ENCODE results near the gene TENM4. TPM values are rescaled to one million over a fixed set of nuclear protein-coding genes. Genes with fewer than 3 reads are reported as not detected.

TENM4 gene
- polyA plus RNA-seq, 2 of the 4 experiments (the other 2 are of a cell fraction), result 0.06 to 0.31 TPM

DNA sequence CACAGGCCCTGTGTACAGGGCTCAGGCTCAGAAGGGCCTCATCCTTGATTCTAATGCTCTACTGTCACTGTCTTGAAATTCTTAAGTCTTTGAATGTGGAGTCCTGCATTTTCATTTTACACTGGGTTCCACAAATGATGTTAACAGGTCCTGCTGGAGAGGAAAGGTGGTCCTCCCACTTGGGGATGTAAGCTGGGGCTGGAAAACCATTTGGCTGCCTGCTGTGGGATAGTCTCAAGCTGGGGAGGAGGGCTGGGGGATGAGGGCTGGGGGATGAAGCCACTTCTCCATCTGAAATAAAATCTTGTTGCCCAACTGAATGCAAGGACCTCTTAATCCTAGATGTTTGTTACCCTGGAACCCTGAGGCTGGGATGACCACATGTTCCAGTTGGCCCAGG, 423.0 kb downstream of the TENM4 start:
- CTCF ChIA-PET, result interaction anchor here (1.0 to 1.2 kb wide), 2 partner anchors 10 to 101 kb away, joined by 3 to 4 read pairs; no protein-coding TSS in a partner anchor
- no peak for DNase-seq (ENCODE audit: low read depth in 1 of 2, low spot score in 1 of 2)
- no peak for ATAC-seq
- H3K4me3 ChIP-seq, result no peak overlapping the region
- POLR2A ChIA-PET, result no interaction called here
- H3K9me3 ChIP-seq, result no peaks in the 10 kb centered on the region
- TF ChIP-seq HEYL (CRISPR knock-in tag; IDR thresholded peaks at IDR 0.05) (no peak), EHF (CRISPR knock-in tag; IDR thresholded peaks at IDR 0.05) (no peak), ZC3H11A (IDR thresholded peaks at IDR 0.05) (no peak), SMC3 (IDR thresholded peaks at IDR 0.05) (no peak), MAFK (IDR thresholded peaks at IDR 0.05; ENCODE audit: partially characterized antibody) (no peak), ZNF302 (CRISPR knock-in tag; IDR thresholded peaks at IDR 0.05) (no peak), FOSB (CRISPR knock-in tag; IDR thresholded peaks at IDR 0.05) (no peak), FOSL2 (IDR thresholded peaks at IDR 0.05) (no peak), FOSL2 (CRISPR knock-in tag; IDR thresholded peaks at IDR 0.05) (no peak), EHMT2 (IDR thresholded peaks at IDR 0.05; ENCODE audit: low read depth) (no peak), ESRRA (IDR thresholded peaks at IDR 0.05; ENCODE audit: borderline replicate concordance, low read length) (no peak), NR3C1 (IDR thresholded peaks at IDR 0.05) (no peak)
- TF ChIP-seq, protein P1, sequence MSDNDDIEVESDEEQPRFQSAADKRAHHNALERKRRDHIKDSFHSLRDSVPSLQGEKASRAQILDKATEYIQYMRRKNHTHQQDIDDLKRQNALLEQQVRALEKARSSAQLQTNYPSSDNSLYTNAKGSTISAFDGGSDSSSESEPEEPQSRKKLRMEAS (IDR thresholded peaks at IDR 0.05), result no peak
- TF ChIP-seq, protein P2, sequence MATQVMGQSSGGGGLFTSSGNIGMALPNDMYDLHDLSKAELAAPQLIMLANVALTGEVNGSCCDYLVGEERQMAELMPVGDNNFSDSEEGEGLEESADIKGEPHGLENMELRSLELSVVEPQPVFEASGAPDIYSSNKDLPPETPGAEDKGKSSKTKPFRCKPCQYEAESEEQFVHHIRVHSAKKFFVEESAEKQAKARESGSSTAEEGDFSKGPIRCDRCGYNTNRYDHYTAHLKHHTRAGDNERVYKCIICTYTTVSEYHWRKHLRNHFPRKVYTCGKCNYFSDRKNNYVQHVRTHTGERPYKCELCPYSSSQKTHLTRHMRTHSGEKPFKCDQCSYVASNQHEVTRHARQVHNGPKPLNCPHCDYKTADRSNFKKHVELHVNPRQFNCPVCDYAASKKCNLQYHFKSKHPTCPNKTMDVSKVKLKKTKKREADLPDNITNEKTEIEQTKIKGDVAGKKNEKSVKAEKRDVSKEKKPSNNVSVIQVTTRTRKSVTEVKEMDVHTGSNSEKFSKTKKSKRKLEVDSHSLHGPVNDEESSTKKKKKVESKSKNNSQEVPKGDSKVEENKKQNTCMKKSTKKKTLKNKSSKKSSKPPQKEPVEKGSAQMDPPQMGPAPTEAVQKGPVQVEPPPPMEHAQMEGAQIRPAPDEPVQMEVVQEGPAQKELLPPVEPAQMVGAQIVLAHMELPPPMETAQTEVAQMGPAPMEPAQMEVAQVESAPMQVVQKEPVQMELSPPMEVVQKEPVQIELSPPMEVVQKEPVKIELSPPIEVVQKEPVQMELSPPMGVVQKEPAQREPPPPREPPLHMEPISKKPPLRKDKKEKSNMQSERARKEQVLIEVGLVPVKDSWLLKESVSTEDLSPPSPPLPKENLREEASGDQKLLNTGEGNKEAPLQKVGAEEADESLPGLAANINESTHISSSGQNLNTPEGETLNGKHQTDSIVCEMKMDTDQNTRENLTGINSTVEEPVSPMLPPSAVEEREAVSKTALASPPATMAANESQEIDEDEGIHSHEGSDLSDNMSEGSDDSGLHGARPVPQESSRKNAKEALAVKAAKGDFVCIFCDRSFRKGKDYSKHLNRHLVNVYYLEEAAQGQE (IDR thresholded peaks at IDR 0.05), result no peak
- TF ChIP-seq, protein P3, sequence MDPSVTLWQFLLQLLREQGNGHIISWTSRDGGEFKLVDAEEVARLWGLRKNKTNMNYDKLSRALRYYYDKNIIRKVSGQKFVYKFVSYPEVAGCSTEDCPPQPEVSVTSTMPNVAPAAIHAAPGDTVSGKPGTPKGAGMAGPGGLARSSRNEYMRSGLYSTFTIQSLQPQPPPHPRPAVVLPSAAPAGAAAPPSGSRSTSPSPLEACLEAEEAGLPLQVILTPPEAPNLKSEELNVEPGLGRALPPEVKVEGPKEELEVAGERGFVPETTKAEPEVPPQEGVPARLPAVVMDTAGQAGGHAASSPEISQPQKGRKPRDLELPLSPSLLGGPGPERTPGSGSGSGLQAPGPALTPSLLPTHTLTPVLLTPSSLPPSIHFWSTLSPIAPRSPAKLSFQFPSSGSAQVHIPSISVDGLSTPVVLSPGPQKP (IDR thresholded peaks at IDR 0.05; ENCODE audit: low read depth, low read length), result no peak
- no peak overlapping the region for H3K4me2 ChIP-seq
- no peaks in the 10 kb centered on the region for H3K4me1 ChIP-seq
- FAIRE-seq, result no peak
- no peak overlapping the region for H3K27ac ChIP-seq

DNA sequence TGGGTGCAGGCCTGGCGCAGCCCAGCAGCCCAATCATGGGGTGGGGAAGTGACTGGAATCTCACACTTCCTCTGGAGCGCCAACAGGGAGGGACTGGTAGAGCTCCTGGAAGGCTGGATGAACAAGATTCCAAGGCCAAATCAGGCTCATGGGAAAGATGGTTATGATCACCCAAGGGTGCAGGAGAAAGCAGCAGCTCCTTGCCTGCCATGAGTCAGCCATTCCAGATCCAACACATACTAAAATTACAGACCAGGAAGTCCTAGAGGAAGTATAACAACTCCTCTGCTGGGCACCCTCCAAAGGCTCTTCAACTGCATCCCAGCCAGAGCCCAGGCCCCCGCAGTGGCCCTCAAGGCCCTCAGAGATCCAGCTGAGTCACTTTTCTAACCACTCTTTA, 427.3 kb downstream of the TENM4 start:
- DNase-seq (ENCODE audit: low read depth in 1 of 2, low spot score in 1 of 2) (peak in 1 of 2 experiments; percentile 1), FAIRE-seq (no peak), ATAC-seq (no peak)
- H3K9me3 ChIP-seq, result 0 out of 3 replicates have a peak, but pooled peaks cover 4% of the 10 kb centered on the region
- 85% methylated on average over 3 of the region's 3 CpGs for WGBS (ENCODE audit: missing lambda C conversion rate)
- ChIA-PET CTCF (no interaction called here), POLR2A (no interaction called here)
- TF ChIP-seq TFCP2L1 (CRISPR knock-in tag; IDR thresholded peaks at IDR 0.05), result no peak
- no peaks in the 10 kb centered on the region for H3K4me1 ChIP-seq
- H3K4me2 ChIP-seq, result no peak overlapping the region
- H3K4me3 ChIP-seq, result no peak overlapping the region
- H3K27ac ChIP-seq, result no peak overlapping the region

DNA sequence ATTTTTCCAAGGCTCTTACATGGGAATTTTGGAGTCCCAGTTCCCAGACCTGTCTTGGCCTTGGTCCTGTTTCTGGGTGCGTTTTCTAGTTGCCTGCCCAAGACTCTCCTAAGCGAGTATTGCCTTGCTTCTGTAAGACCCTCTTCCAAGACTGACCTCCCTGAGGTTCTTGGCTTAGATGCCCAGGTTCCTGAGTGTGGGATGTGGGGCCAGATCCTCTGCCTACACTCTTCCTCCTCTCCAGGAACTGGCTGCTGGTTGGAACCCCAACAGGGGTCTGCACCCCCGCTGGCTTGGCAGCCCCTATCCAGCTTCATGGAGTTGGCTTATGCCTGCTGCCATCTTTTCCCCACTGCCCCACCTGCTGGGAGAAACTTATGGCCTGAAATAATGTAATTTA, 429.5 kb downstream of the TENM4 start:
- POLR2A ChIA-PET, result no interaction called here
- 12% methylated on average over 3 of the region's 3 CpGs for WGBS (ENCODE audit: missing lambda C conversion rate)
- CTCF ChIA-PET, result no interaction called here
- DNase-seq (ENCODE audit: low read depth in 1 of 2, low spot score in 1 of 2), result no peak
- no peak for FAIRE-seq
- no peak overlapping the region for H3K4me2 ChIP-seq
- no peak overlapping the region for H3K4me3 ChIP-seq
- H3K9me3 ChIP-seq, result 0 out of 3 replicates have a peak, but pooled peaks cover 4% of the 10 kb centered on the region
- H3K27ac ChIP-seq, result no peak overlapping the region
- no peak for TF ChIP-seq CHD4 (IDR thresholded peaks at IDR 0.05; ENCODE audit: borderline replicate concordance)
- no peak for TF ChIP-seq SREBF2 (IDR thresholded peaks at IDR 0.05)
- TF ChIP-seq KDM1A (IDR thresholded peaks at IDR 0.05; ENCODE audit: low read depth), result no peak
- TF ChIP-seq, protein P4, sequence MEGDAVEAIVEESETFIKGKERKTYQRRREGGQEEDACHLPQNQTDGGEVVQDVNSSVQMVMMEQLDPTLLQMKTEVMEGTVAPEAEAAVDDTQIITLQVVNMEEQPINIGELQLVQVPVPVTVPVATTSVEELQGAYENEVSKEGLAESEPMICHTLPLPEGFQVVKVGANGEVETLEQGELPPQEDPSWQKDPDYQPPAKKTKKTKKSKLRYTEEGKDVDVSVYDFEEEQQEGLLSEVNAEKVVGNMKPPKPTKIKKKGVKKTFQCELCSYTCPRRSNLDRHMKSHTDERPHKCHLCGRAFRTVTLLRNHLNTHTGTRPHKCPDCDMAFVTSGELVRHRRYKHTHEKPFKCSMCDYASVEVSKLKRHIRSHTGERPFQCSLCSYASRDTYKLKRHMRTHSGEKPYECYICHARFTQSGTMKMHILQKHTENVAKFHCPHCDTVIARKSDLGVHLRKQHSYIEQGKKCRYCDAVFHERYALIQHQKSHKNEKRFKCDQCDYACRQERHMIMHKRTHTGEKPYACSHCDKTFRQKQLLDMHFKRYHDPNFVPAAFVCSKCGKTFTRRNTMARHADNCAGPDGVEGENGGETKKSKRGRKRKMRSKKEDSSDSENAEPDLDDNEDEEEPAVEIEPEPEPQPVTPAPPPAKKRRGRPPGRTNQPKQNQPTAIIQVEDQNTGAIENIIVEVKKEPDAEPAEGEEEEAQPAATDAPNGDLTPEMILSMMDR (IDR thresholded peaks at IDR 0.05), result no peak
- TF ChIP-seq GATA3 (IDR thresholded peaks at IDR 0.05; ENCODE audit: borderline replicate concordance), result no peak
- no peak for TF ChIP-seq NPAS2 (CRISPR knock-in tag; IDR thresholded peaks at IDR 0.05; ENCODE audit: borderline replicate concordance)
- TF ChIP-seq TFCP2L1 (CRISPR knock-in tag; IDR thresholded peaks at IDR 0.05), result no peak
- no peak for ATAC-seq
- H3K4me1 ChIP-seq, result no peaks in the 10 kb centered on the region
